ENCODE data around the gene IFNB1. TPM values are rescaled to one million over a fixed set of nuclear protein-coding genes. Genes with fewer than 3 reads are reported as not detected.

IFNB1 gene
- total RNA-seq, 1 donor from 2014 or later = not detected

- no peaks in the 10 kb centered on the region for H3K9me3 Mint-ChIP-seq
- H3K27me3 Mint-ChIP-seq = peaks cover 4% of the 10 kb centered on the region
- H3K4me3 Mint-ChIP-seq = no peak overlapping the region
- H3K4me1 Mint-ChIP-seq = peaks cover 13% of the 10 kb centered on the region
- intact Hi-C loops (cut with micrococcal nuclease) = no loop called here
- DNase-seq = no peak
- H3K36me3 Mint-ChIP-seq (ENCODE audit: low read depth) = no peaks in the 10 kb centered on the region
- no peak overlapping the region for H3K27ac Mint-ChIP-seq
These were observed 33.9 kb downstream of the IFNB1 start for GRCh38 chr9:21043841-21044240.

GRCh38 chr9:21042466-21042865, 35.3 kb downstream of the IFNB1 start:
- peaks cover 12% of the 10 kb centered on the region for H3K4me1 Mint-ChIP-seq

GRCh38 chr9:21039302-21039701, 38.4 kb downstream of the IFNB1 start:
- Mint-ChIP-seq H3K36me3 (ENCODE audit: low read depth) (peaks cover 3% of the 10 kb centered on the region), H3K9me3 (peaks cover 3% of the 10 kb centered on the region), H3K27ac (peak overlapping the region; percentile 4), H3K4me1 (peaks cover 8% of the 10 kb centered on the region), H3K27me3 (peaks cover 3% of the 10 kb centered on the region), H3K4me3 (no peak overlapping the region)
- intact Hi-C loops (cut with micrococcal nuclease) = no loop called here
- DNase-seq = no peak

More at GRCh38 chr9:21042466-21042865, 35.3 kb downstream of the IFNB1 start:
- Mint-ChIP-seq H3K27me3 (peaks cover 3% of the 10 kb centered on the region), H3K4me3 (no peak overlapping the region), H3K9me3 (no peaks in the 10 kb centered on the region), H3K36me3 (ENCODE audit: low read depth) (no peaks in the 10 kb centered on the region), H3K27ac (no peak overlapping the region)
- intact Hi-C loops (cut with micrococcal nuclease) = no loop called here
- DNase-seq = no peak

- peaks cover 4% of the 10 kb centered on the region for H3K9me3 Mint-ChIP-seq
- H3K4me3 Mint-ChIP-seq = no peak overlapping the region
- no peak overlapping the region for H3K27ac Mint-ChIP-seq
- peaks cover 3% of the 10 kb centered on the region for H3K36me3 Mint-ChIP-seq (ENCODE audit: low read depth)
- peaks cover 3% of the 10 kb centered on the region for H3K27me3 Mint-ChIP-seq
- intact Hi-C loops (cut with micrococcal nuclease) = no loop called here
- H3K4me1 Mint-ChIP-seq = peaks cover 17% of the 10 kb centered on the region
- DNase-seq = no peak
These were observed 40.5 kb downstream of the IFNB1 start for GRCh38 chr9:21037278-21037677.

GRCh38 chr9:21031808-21032183, 45.9 kb downstream of the IFNB1 start:
- peaks cover 4% of the 10 kb centered on the region for H3K9me3 Mint-ChIP-seq
- intact Hi-C loops (cut with micrococcal nuclease) = loop anchor here (1.0 to 5.0 kb wide), 9 partner anchors 29 to 822 kb away; partner anchors contain the start of genes KLHL9 and MLLT3
- peaks cover 3% of the 10 kb centered on the region for H3K27me3 Mint-ChIP-seq
- H3K4me1 Mint-ChIP-seq = peaks cover 11% of the 10 kb centered on the region
- H3K36me3 Mint-ChIP-seq (ENCODE audit: low read depth) = peaks cover 7% of the 10 kb centered on the region
- no peak for DNase-seq
- peak overlapping the region; percentile 69 for H3K4me3 Mint-ChIP-seq
- H3K27ac Mint-ChIP-seq = peak overlapping the region; percentile 78

GRCh38 chr9:21031091-21031807, 46.5 kb downstream of the IFNB1 start, which contains the start of gene HACD4:
Gene HACD4, minus strand, starts transcription at chr9:21031640. Its CDS starts 50 bp downstream, at chr9:21031590.
- Mint-ChIP-seq H3K36me3 (ENCODE audit: low read depth) (peaks cover 10% of the 10 kb centered on the region), H3K27me3 (peaks cover 3% of the 10 kb centered on the region), H3K4me1 (peaks cover 11% of the 10 kb centered on the region), H3K4me3 (peak within 1 kb of the TSS; percentile 69), H3K9me3 (peaks cover 4% of the 10 kb centered on the region), H3K27ac (peak within 1 kb of the TSS; percentile 78)
- peak; percentile 92 for DNase-seq
- intact Hi-C loops (cut with micrococcal nuclease) = loop anchor here (1.0 to 5.0 kb wide), 9 partner anchors 30 to 822 kb away; partner anchors contain the start of genes KLHL9 and MLLT3

- peak; percentile 75 for DNase-seq
- Mint-ChIP-seq H3K36me3 (ENCODE audit: low read depth) (peaks cover 17% of the 10 kb centered on the region), H3K27me3 (peaks cover 3% of the 10 kb centered on the region), H3K4me1 (peaks cover 11% of the 10 kb centered on the region), H3K27ac (no peak overlapping the region), H3K4me3 (no peak overlapping the region), H3K9me3 (peaks cover 4% of the 10 kb centered on the region)
- intact Hi-C loops (cut with micrococcal nuclease) = loop anchor here (1.0 to 5.0 kb wide), 10 partner anchors 29 to 821 kb away; partner anchors contain the start of genes KLHL9 and MLLT3
These were observed 47.2 kb downstream of the IFNB1 start for GRCh38 chr9:21030389-21031035.

GRCh38 chr9:21029661-21030060, 48.1 kb downstream of the IFNB1 start:
- peaks cover 11% of the 10 kb centered on the region for H3K4me1 Mint-ChIP-seq
- DNase-seq = no peak
- intact Hi-C loops (cut with micrococcal nuclease) = loop anchor here (1.0 to 5.0 kb wide), 8 partner anchors 28 to 709 kb away; partner anchors contain the start of genes KLHL9 and MLLT3
- H3K27ac Mint-ChIP-seq = no peak overlapping the region
- no peak overlapping the region for H3K4me3 Mint-ChIP-seq
- peaks cover 3% of the 10 kb centered on the region for H3K27me3 Mint-ChIP-seq
- H3K36me3 Mint-ChIP-seq (ENCODE audit: low read depth) = peaks cover 20% of the 10 kb centered on the region
- peaks cover 4% of the 10 kb centered on the region for H3K9me3 Mint-ChIP-seq

- no peaks in the 10 kb centered on the region for H3K9me3 Mint-ChIP-seq
- DNase-seq = no peak
- no peak overlapping the region for H3K4me3 Mint-ChIP-seq
- peak overlapping the region; percentile 17 for H3K27ac Mint-ChIP-seq
- intact Hi-C loops (cut with micrococcal nuclease) = no loop called here
- peaks cover 26% of the 10 kb centered on the region for H3K36me3 Mint-ChIP-seq (ENCODE audit: low read depth)
- H3K27me3 Mint-ChIP-seq = no peaks in the 10 kb centered on the region
- H3K4me1 Mint-ChIP-seq = peaks cover 11% of the 10 kb centered on the region
These were observed 49.3 kb downstream of the IFNB1 start for GRCh38 chr9:21028466-21028865.

- DNase-seq = no peak
- Mint-ChIP-seq H3K27me3 (no peaks in the 10 kb centered on the region), H3K27ac (no peak overlapping the region), H3K4me1 (peaks cover 3% of the 10 kb centered on the region), H3K36me3 (ENCODE audit: low read depth) (peaks cover 32% of the 10 kb centered on the region), H3K4me3 (no peak overlapping the region), H3K9me3 (no peaks in the 10 kb centered on the region)
- intact Hi-C loops (cut with micrococcal nuclease) = no loop called here
These were observed 50.4 kb downstream of the IFNB1 start for GRCh38 chr9:21027295-21027694.

Other genes starting within 250 kb of the IFNB1 start
- gene HACD4, start 46.3 kb downstream of the IFNB1 start, total RNA-seq = 2.8 and 3.0 TPM in 2 replicates
- not detected in 2 replicates for gene IFNW1, start 63.9 kb upstream of the IFNB1 start, total RNA-seq
- gene IFNA21, start 88.7 kb upstream of the IFNB1 start, total RNA-seq = not detected in 2 replicates
- gene IFNA4, start 109.6 kb upstream of the IFNB1 start, total RNA-seq = not detected in 2 replicates
- gene IFNA7, start 124.3 kb upstream of the IFNB1 start, total RNA-seq = not detected in 2 replicates
- gene IFNA10, start 129.2 kb upstream of the IFNB1 start, total RNA-seq = not detected in 2 replicates
- not detected in 2 replicates for gene IFNA16, start 139.4 kb upstream of the IFNB1 start, total RNA-seq
- not detected in 2 replicates for gene IFNA17, start 150.3 kb upstream of the IFNB1 start, total RNA-seq
- gene IFNA14, start 162.1 kb upstream of the IFNB1 start, total RNA-seq = not detected in 2 replicates
- not detected in 2 replicates for gene IFNA5, start 227.4 kb upstream of the IFNB1 start, total RNA-seq